Measurements from ENCODE around the gene TLL1.

Gene TLL1

GRCh38 chr4:165970703-165971420 lies 97.8 kb downstream of the TLL1 start:
- in situ Hi-C loops (cut with HindIII; ENCODE audit: low sequenced_read_pairs) = no loop called here

GRCh38 chr4:165971446-165971845 lies 98.4 kb downstream of the TLL1 start:
- in situ Hi-C loops (cut with HindIII; ENCODE audit: low sequenced_read_pairs) = no loop called here

GRCh38 chr4:165971933-165972332 lies 98.9 kb downstream of the TLL1 start:
- in situ Hi-C loops (cut with HindIII; ENCODE audit: low sequenced_read_pairs) = no loop called here

- in situ Hi-C loops (cut with HindIII; ENCODE audit: low sequenced_read_pairs) = no loop called here
These were observed 99.7 kb downstream of the TLL1 start for GRCh38 chr4:165972747-165973146.

- in situ Hi-C loops (cut with HindIII; ENCODE audit: low sequenced_read_pairs) = no loop called here
These were observed 109.9 kb downstream of the TLL1 start for GRCh38 chr4:165982934-165983333.

- in situ Hi-C loops (cut with HindIII; ENCODE audit: low sequenced_read_pairs) = no loop called here
These were observed 114.1 kb downstream of the TLL1 start for GRCh38 chr4:165986956-165987698.

GRCh38 chr4:165991325-165992180 lies 118.5 kb downstream of the TLL1 start:
- in situ Hi-C loops (cut with HindIII; ENCODE audit: low sequenced_read_pairs) = no loop called here

GRCh38 chr4:165992283-165992682 lies 119.2 kb downstream of the TLL1 start:
- in situ Hi-C loops (cut with HindIII; ENCODE audit: low sequenced_read_pairs) = no loop called here

GRCh38 chr4:165994701-165995100 lies 121.7 kb downstream of the TLL1 start:
- in situ Hi-C loops (cut with HindIII; ENCODE audit: low sequenced_read_pairs) = no loop called here

- in situ Hi-C loops (cut with HindIII; ENCODE audit: low sequenced_read_pairs) = no loop called here
These were observed 130.8 kb downstream of the TLL1 start for GRCh38 chr4:166003811-166004210.

GRCh38 chr4:166006217-166006616 lies 133.2 kb downstream of the TLL1 start:
- in situ Hi-C loops (cut with HindIII; ENCODE audit: low sequenced_read_pairs) = no loop called here

- in situ Hi-C loops (cut with HindIII; ENCODE audit: low sequenced_read_pairs) = no loop called here
These were observed 135.5 kb downstream of the TLL1 start for GRCh38 chr4:166008510-166008909.

- in situ Hi-C loops (cut with HindIII; ENCODE audit: low sequenced_read_pairs) = no loop called here
These were observed 139.3 kb downstream of the TLL1 start for GRCh38 chr4:166012129-166013030.

- in situ Hi-C loops (cut with HindIII; ENCODE audit: low sequenced_read_pairs) = no loop called here
These were observed 141.4 kb downstream of the TLL1 start for GRCh38 chr4:166014411-166014810.

GRCh38 chr4:166017804-166018203 lies 144.8 kb downstream of the TLL1 start:
- in situ Hi-C loops (cut with HindIII; ENCODE audit: low sequenced_read_pairs) = no loop called here

- in situ Hi-C loops (cut with HindIII; ENCODE audit: low sequenced_read_pairs) = no loop called here
These were observed 146.6 kb downstream of the TLL1 start for GRCh38 chr4:166019441-166020220.

- in situ Hi-C loops (cut with HindIII; ENCODE audit: low sequenced_read_pairs) = no loop called here
These were observed 148.6 kb downstream of the TLL1 start for GRCh38 chr4:166021617-166022016.

- in situ Hi-C loops (cut with HindIII; ENCODE audit: low sequenced_read_pairs) = no loop called here
These were observed 161.9 kb downstream of the TLL1 start for GRCh38 chr4:166034965-166035364.

GRCh38 chr4:166039822-166040221 lies 166.8 kb downstream of the TLL1 start:
- in situ Hi-C loops (cut with HindIII; ENCODE audit: low sequenced_read_pairs) = no loop called here

All from endothelial cell of hepatic sinusoid (primary cell).